RWPE2 (cell line): ENCODE measurements around the gene ATP5MC2.
"Not testable (repeated sequence)": the region's sequence is repeated elsewhere in the genome, so short reads cannot be mapped to it uniquely, and the experiment has no call there.

Experiments
- ATAC-seq: fragments of 200-7000 bp; cut with Tn5 transposase; 3 replicates; pipeline ENCODE4 v1.9.1; 2021; ENCODE audit warnings: low read depth
- DNase-seq: peaks from one replicate; pipeline ENCODE4 v3.0.0-alpha.2; 2020; ENCODE audit warnings: low spot score
- H3K27ac ChIP-seq: fragments of 450-650 bp; 2 replicates; pipeline ENCODE4 v1.5.1; 2017; ENCODE audit warnings: mild to moderate bottlenecking; ENCODE audit not compliant: poor library complexity, severe bottlenecking
- H3K27me3 ChIP-seq: fragments of 250-450 bp; sonication (Bioruptor Pico); 2 replicates; pipeline ENCODE4 v1.5.1; 2021; ENCODE audit warnings: mild to moderate bottlenecking, moderate library complexity; ENCODE audit not compliant: insufficient read depth, poor library complexity, severe bottlenecking
- H3K36me3 ChIP-seq: fragments of 250-450 bp; sonication (Bioruptor Pico); 2 replicates; pipeline ENCODE4 v1.5.1; 2020; ENCODE audit warnings: low read depth, mild to moderate bottlenecking, moderate library complexity
- H3K4me1 ChIP-seq: fragments of 250-450 bp; sonication (Bioruptor Pico); 2 replicates; pipeline ENCODE4 v1.5.1; 2021; ENCODE audit warnings: mild to moderate bottlenecking, moderate library complexity; ENCODE audit not compliant: insufficient read depth, poor library complexity, severe bottlenecking
- H3K4me3 ChIP-seq: fragments of 250-450 bp; sonication (Bioruptor Pico); 2 replicates; pipeline ENCODE4 v1.5.1; 2021; ENCODE audit warnings: mild to moderate bottlenecking, moderate library complexity; ENCODE audit not compliant: severe bottlenecking
- H3K9me3 ChIP-seq: fragments of 250-450 bp; sonication (Bioruptor Pico); 2 replicates; pipeline ENCODE4 v1.5.1; 2021; ENCODE audit warnings: mild to moderate bottlenecking, moderate library complexity; ENCODE audit not compliant: severe bottlenecking
- CTCF ChIP-seq: fragments of 450-650 bp; IDR thresholded peaks from one replicate; pipeline ENCODE4 v1.5.1; 2017; ENCODE audit warnings: mild to moderate bottlenecking, moderate library complexity; ENCODE audit not compliant: poor library complexity, severe bottlenecking

ATP5MC2 gene

DNA sequence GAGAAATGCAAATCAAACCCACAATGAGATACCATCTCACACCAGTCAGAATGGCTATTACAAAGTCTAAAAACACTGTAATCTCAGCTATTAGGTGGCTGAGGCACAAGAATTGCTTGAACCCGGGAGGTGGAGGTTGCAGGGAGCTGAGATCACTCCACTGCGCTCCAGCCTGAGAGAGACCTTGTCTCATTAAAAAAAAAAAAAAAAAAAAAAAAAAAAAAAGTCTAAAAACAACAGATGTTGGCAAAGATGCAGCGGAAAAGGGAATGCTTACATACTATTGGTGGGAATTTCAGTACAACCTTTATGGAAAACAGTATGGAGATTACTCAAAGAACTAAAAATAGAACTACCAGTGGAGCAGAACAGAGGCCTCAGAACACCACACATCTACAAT is 30.7 kb downstream of the ATP5MC2 start:
- ATAC-seq = no peak
- Histone ChIP-seq H3K4me3 (no peak overlapping the region), H3K4me1 (no peaks in the 10 kb centered on the region)

DNA sequence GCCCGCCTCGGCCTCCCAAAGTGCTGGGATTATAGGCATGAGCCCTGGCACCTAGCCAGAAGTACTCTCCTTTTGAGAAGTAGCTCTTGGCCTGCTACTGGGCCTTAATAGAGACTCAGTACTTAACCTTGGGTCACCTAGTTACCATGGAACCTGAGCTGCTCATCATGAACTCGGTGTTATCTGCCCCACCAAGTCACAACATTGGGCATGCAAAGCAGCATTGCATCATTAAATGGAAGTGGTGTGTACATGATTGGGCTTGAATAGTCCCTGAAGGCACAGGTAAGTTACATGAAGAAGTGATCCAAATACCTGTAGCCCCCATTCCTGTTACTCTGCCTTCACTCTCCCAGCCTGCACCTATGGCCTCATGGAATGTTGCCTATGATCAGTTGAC is 31.8 kb downstream of the ATP5MC2 start:
- Histone ChIP-seq H3K27me3 (no peaks in the 10 kb centered on the region), H3K4me3 (no peak overlapping the region), H3K9me3 (no peaks in the 10 kb centered on the region), H3K36me3 (no peaks in the 10 kb centered on the region), H3K27ac (no peak overlapping the region), H3K4me1 (no peaks in the 10 kb centered on the region)
- ATAC-seq = no peak
- no peak for TF ChIP-seq CTCF
- DNase-seq = no peak

More for the DNA sequence above, 30.7 kb downstream of the ATP5MC2 start:
- DNase-seq = no peak
- Histone ChIP-seq H3K27me3 (no peaks in the 10 kb centered on the region), H3K9me3 (no peaks in the 10 kb centered on the region), H3K27ac (no peak overlapping the region), H3K36me3 (no peaks in the 10 kb centered on the region)
- no peak for TF ChIP-seq CTCF

DNA sequence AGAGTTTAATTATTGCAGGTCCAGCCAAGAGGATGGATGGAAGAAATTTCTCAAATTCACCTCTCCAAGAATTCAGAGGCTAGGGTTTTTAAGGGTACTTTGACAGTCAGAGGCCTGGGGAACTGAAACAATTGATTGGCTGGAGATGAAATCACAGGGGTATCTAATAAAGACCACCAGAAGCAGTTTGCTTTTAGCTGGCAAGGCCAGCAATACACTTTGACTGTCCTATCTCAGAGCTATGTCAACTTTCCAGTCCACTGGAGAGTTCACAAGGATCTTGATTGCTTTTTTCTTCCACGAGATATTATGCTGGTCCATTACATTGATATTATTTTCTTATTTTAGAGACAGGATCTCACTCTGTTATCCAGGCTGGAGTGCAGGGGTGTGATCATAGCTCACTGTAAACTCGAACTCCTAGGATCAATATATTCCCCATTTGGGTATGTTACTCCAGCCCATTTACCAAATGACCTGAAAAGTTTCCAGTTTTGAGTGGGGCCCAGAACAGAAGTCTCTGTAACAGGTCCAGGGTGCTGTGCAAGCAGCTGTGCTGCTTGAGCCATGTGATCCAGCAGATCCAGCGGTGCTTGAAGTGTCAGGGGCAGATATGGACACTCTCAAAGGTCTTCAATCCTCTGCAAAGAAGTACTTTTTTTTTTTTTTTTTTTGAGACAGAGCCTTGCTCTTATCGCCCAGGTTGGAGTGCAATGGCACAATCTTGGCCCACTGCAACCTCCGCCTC is 32.5 kb downstream of the ATP5MC2 start:
- no peak for ATAC-seq
- Histone ChIP-seq H3K4me1 (no peaks in the 10 kb centered on the region), H3K27ac (no peak overlapping the region), H3K36me3 (no peaks in the 10 kb centered on the region), H3K27me3 (no peaks in the 10 kb centered on the region), H3K9me3 (no peaks in the 10 kb centered on the region), H3K4me3 (no peak overlapping the region)
- no peak for DNase-seq
- TF ChIP-seq CTCF = no peak

- H3K27me3 ChIP-seq = no peaks in the 10 kb centered on the region
- no peak for ATAC-seq
- DNase-seq = no peak
- no peak for TF ChIP-seq CTCF
- H3K36me3 ChIP-seq = no peaks in the 10 kb centered on the region
- H3K9me3 ChIP-seq = no peaks in the 10 kb centered on the region
- H3K4me1 ChIP-seq = no peaks in the 10 kb centered on the region
- H3K4me3 ChIP-seq = no peak overlapping the region
- H3K27ac ChIP-seq = no peak overlapping the region
These were observed 37.8 kb downstream of the ATP5MC2 start for GRCh38 chr12:53638057-53638456.

DNA sequence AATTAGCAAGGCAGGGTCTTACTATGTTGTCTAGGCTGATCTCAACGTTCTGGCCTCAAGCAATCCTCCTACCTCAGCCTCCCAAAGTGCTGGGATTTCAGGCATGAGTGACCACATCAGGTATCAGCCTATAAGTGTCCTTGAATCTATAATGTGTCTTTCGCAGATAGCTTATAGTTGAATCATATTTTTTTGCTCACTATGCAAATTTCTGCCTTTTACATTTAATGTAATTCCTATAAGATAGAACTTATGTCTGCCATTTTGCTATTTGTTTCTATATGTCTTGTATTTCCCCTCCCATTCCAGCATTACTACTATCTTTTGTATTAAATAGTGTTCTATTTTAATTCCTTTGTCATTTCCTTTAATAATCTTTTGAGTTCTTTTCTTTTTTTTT is 39.2 kb downstream of the ATP5MC2 start:
- Histone ChIP-seq H3K4me3 (no peak overlapping the region), H3K36me3 (no peaks in the 10 kb centered on the region), H3K27ac (no peak overlapping the region), H3K4me1 (no peaks in the 10 kb centered on the region), H3K27me3 (no peaks in the 10 kb centered on the region), H3K9me3 (no peaks in the 10 kb centered on the region)
- ATAC-seq = no peak
- TF ChIP-seq CTCF = no peak
- no peak for DNase-seq

DNA sequence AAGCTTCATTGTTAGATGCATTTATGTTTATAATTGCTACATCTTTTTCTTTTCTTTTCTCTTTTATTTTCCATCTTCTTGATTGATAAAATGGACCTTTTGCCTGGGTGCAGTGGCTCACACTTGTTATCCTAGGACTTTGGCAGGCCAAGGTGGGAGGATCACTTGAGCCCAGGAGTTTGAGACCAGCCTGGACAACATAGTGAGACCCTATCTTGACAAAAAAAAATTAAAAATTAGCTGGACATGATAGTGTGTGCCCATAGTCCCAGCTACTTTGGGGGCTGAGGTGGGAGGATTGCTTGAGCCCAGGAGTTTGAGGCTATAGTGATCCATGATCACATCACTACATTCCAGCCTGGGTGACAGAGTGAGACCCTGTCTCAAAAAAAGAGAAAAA is 40.2 kb downstream of the ATP5MC2 start:
- H3K4me1 ChIP-seq, H3K27ac ChIP-seq, H3K27me3 ChIP-seq, H3K36me3 ChIP-seq, DNase-seq, H3K9me3 ChIP-seq, ATAC-seq, H3K4me3 ChIP-seq: not testable (repeated sequence)
